Fibroblast of upper back skin (primary cell): ENCODE data around the gene NTN3.
"Not testable (repeated sequence)": the region's sequence is repeated elsewhere in the genome, so short reads cannot be mapped to it uniquely, and the experiment has no call there.

Source experiments
- DNase-seq: peaks from one replicate; pipeline ENCODE4 v3.0.0-alpha.2; 2013

Gene NTN3

DNA sequence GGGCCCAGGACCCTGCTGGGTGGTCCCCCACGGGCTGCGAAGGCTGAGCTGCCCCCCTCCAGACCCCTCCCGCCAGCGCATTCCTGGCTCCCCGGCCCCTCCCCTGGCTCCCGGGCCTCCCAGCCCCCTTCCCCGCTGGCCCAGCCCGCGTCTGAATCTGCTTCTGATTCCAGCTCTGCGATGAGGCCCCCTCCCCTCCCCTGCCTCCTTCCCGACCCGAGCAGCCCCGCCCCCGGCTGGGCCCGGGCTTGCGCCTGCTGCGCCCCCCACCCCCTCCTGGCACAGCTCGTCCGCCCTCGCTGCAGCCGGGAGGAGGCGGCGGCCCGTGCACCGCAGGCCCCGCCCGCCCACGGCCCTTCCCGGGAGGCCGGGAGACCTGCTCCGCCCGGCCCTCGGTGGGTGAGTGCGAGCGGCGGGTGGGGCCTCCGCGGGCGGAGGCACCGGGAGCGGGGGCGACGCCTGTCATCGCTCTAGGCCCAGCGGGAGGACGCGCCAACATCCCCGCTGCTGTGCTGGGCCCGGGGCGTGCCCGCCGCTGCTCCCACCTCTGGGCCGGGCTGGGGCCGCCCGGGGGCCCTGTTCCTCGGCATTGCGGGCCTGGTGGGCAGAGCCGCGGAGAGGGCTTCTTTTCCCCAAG, at the start of gene NTN3:
Gene NTN3, plus strand, starts transcription at position 282 of the 637 bp plus-strand sequence. CDS start 405 bp downstream, outside the sequence.
- DNase-seq = peak; percentile 33

DNA sequence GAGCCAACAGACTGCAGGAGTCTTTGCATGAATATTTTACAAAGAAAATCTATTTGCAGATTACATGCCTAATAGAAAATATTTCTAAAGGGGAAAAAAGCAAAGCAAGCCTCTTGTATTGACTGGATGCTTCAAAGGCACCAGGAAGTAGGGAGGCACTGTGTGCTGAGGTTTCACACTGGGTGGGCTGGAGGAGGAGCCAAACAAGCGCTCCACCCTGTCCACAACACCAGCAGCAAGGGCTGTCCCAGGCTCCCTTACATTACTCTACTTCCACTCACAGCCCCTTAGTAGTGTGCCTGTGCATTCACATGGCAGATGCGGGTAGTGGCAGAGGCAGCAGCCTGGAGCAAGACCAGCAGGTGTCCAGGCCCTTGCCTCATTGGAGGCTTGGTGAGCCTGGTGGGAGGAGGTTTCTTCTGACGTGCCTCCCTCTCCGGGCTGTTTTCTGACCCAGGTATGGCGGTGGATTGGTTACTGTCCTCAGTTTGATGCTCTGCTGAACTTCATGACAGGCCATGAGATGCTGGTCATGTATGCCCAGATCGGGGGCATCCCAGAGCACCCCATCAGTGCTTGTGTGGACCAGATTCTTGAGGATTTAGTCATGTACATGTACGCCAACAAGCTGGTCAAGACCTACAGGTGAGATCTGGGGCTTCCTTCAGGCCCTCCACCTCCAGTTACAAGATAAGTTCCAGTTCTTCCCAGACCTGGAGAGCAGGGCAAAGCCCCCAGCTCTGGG, 48.8 kb upstream of the NTN3 start:
- DNase-seq = no peak

DNA sequence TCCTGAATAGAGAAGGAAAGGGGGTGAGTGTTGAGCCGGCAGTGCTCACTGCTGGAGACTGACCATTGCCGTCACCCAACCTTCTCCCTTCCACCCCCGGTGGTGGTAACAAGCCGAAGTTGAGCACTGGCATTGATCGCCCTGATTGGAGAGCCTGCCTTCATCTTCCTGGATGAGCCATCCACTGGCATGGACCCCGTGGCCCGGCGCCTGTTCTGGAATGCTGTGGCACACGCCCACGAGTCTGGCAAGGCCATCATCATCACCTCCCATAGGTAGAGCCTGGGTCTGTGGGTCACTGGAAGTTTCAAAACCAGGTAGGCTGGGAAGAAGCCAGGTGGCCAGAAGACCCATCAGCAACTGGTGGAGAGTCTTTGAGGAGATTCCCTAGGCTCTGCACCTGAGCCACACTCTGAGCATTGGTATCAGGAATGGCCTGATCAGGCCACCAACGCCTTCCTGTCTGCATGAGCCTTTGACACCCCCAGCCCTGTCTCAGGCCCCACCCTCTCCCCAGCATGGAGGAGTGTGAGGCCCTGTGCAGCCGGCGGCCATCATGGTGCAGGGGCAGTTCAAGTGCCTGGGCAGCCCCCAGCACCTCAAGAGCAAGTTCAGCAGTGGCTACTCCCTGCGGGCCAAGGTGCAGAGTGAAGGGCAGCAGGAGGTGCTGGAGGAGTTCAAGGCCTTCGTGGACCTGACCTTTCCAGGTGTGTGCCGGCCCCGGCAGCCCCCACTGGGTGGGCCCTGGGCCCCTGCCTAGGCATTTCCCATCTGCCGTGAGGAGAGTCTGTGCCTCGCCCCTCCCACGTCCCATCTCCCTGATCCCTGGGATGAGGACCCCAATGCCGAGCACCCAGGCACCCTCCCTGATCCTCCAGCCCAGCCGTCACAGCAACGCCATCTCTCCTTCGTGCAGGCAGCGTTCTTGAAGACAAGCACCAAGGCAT, 46.8 kb upstream of the NTN3 start:
- DNase-seq = no peak

DNA sequence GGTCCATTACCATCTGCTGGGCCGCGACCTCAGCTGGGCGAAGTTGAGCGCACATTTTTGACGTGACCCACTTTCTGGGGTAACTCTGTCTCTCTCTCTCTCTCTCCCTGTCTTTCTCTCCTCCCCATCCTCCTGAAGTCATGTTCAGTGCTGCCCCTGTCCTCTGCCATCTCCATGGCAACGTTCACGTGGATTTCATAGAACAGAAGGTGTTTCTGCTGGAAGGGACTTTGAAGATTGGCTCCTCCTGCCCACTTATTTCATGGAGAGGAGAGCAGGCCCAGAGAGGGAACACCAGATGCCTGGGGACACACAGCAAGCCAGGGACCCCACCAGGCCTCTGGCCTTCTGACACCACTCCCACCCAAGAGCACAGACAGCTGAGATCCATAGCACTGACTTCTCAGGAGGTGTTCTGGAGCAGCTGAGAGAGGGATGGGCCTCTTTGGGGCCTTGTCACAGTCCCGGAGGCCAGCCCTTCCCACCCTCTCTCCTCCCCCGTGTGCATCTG, 46.0 kb upstream of the NTN3 start:
- no peak for DNase-seq

DNA sequence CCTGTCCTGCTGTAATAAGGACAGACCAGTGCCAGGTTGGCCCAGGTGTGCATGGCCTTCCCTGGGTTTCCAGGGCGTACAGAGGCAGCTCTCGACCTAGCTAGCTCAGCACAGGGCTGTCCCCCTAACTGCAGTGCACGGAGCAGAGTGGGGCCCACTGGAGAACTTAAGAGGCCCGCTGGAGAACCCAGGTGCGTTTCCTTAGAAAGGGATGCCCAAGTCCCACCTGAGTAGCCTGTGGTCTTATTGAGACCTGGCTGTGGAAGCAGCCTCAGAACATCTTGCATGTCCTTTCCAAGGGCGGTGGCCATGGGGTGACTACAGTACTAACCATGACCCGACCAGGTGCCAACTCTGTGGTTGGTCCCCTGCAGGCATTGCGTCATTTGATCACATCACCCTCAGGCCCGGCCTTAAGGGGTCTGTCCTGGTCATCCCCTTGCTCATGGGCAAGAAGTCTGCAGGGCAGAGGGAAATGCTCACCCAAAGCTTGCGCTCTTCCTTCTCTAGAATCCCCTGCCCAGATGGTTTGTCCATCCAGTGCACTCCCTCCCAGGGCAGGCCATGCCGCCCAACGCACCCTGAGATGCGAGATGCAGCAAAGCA, 45.2 kb upstream of the NTN3 start:
- no peak for DNase-seq

DNA sequence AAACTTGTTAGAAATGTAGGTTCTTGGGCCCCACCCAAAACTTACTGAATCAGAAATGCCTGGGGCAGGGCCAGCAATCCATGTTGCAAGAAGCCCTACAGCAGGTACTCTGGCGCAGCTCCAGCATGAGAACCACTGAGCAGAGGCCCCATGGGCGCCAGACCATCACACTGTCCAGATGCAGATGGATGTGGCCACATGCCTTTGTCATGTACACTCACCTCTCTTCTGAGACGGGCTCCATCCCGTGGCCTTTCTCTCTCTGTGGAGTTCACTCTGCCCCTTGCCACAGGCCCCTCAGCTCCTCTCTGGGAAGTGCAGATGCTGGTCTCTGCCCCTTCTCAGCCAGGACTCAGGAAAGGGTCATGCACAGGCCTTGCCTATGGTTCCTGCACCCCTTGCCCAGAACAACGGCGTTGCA, 44.1 kb upstream of the NTN3 start:
- DNase-seq = no peak

DNA sequence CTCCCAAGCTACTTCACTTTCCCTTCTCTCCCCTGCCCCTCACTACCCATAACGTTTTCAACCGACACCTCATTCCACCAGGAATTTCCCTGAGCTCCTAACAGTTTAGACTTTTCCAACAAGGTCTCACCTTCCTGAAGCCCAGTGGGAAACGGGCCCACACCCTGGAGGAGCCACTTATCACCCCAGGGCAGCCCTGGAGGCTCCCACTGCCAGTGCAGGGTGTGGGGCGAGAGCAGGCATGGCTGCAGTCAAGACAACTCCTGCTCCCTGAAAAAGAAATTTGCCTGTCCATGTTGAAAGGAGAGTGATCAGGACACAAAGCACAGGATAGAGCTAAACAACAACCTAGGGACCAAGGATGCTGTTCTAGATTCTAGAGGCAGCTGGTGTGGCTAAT, 43.6 kb upstream of the NTN3 start:
- no peak for DNase-seq

DNA sequence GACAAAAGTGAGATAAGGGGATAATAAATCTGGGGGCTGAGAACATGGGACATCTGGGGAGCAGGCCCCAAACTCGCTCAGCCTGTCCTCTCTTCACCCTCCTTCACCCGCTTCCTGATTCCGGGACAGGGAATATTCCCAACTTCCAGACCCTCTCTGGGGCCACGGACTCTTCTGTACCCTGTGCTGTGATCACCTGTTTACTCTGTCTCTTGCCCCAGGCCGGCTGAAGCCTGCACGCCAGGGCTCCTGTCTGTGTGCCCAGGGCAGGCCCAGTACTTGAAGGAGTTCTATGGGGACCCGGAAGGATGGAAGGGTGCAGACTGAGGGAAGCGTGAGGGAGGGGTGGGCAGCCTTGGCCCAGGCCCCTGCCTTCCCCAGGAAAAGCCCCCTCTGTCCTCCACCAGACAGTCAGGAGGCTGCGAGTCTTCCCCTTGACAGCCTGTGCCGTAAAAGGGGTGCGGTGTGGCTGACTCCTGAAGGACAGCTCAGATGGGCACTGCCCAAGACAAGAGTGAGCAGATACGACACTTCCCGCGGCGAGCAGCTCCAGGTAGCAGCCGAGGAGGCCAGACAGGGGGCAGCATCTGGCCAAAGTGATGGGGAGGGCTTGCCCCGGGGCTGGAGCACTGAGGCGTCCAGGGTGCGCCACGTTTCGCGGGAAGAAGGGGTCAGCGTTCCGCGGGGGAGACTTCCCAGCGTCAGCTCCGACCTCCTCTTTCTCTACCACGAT, 42.9 kb upstream of the NTN3 start:
- DNase-seq = peak; percentile 31

DNA sequence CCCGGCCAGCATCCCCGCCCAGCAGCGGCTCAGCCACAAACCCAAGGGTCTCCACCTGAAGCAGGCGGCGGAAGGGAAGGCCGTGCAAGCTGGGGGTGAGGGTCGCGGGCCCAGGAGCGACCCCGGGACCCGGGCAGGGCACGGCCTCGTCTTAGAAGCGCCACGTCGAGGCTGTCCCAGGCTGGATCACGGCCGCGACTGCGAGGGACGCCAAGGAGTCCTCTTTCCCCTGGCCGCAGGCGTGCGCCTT, 42.4 kb upstream of the NTN3 start:
- DNase-seq = no peak

DNA sequence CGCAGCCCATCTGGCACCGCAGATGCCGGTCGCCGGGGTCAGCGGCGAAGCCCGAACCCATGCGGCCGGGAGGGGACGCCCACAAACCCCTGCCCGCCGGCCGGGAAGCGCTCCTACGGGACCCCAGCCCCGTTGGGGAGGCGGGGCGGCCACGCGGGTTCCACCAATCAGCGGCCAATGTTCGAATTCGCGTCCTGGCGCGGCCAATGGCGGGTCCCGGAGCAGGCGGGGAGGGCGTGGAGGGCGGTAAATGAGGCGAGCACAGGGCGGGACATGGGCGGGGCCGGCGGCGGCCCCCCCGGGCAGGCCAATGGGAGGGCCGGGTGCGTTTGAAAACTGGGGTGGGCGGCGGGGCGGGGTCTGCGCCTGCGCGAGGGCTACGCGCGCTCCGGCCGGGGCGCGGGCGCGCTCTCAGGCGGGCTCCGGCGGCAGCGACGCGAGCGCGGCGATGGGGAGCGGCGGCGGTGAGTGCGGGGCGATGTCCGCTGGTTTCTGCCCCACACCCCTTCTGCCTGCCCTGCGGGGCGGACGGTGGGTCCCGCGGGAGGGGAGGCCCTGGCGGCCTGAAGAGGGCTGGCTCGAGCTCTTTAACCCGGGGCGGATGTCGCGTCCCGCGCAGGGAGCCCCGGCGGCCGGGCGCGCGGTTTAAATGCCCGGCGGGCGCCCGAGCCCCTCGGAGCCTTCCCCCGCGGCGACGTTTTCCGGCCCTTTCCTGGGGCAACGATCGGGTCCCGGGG, 41.9 kb upstream of the NTN3 start, which contains the start of gene CCNF:
Gene CCNF, plus strand, starts transcription at position 414 of the 737 bp plus-strand sequence. Its CDS starts 35 bp downstream, at position 449.
- peak; percentile 94 for DNase-seq

DNA sequence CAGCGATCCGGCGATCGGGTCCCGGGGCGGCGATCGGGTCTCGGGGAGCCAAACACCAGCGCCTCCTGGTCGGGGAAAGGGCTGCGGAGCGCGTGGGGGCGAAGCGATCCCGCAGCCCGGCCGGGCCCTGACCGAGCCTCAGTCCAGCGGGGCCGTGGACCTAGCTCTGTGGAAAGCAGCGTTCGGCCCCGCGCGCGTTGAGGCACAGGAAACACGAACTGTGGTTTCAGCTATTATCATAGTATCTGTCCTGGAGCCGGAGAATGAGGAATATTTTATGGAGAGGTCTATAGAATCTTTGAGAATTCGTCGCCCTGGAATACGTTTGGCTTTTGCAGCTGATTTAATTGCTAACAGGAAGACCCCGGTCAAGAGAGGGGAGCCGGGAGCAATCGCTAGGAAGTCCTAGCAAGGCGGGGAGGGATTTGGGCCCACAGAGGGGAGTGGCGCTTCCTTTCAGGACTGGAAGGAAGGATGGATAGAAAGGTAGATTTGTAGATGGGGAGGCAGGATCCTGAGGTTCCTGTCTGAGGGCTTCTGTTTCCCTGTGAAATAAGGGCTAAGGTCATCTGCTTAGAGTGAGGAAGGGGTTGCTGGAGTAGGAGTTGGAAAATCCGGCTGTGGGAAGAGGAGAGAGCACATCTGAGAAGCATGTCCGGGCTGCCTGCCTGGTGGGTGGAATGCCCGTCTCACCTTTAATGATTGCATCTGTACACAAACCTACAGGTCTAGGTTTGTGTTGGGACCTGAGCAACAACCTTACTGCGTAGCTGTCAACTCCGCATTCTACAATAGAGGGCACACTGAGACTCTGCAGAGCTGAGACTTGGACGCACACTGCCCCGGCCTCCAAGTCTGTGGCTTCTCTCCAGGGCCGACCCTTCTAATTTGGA, 41.1 kb upstream of the NTN3 start:
- DNase-seq = peak; percentile 13

DNA sequence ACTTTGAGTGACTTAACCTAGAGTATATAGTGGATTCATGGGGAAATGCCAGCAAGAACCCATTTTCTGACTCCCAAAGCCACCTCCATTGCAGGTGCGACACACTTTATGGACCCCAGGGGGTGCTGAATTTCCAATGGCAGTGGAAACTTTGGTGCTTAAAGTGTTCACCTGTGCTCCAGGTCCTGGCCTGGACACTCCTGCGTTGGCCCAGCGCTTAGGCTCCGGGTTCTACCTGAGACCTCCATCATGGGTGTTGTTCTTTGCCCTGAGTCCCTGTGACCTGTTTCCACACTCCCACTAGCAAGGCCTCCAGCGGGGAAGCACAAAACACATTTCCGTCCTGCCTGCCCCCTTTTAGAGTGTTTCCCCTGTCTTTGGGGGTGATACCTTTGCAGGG, 38.8 kb upstream of the NTN3 start:
- DNase-seq = no peak

DNA sequence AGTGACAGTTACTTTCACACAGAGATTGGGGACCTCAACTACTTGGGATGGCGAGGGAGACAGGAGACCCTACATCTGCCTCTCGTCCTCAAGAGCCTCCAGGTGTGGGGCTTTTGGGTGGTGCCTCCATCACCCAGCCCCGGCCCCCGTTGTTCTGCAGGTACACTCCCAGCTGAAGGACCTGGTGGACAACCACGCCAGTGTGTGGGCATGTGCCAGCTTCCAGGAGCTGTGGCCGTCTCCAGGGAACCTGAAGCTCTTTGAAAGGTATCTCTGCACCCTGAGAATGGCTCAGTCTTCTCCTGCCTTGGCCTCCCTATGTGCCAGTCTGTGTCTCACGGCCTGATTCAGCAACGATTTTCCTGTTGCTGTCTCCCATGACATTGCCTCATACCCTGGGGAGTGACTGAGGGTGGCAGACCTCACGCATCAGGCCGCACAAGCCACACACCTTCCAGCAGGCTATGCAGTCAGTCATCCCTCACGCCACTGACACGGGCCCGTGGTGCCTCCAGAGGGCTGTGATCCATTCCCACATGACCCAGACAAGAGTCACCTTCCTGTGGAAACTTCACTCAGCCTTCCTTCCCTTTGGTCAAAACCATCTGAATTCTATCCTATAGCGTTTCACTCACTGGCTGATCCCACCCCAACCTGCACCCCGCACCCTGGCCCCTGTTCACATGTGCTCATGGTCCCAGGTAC, 38.1 kb upstream of the NTN3 start:
- no peak for DNase-seq

DNA sequence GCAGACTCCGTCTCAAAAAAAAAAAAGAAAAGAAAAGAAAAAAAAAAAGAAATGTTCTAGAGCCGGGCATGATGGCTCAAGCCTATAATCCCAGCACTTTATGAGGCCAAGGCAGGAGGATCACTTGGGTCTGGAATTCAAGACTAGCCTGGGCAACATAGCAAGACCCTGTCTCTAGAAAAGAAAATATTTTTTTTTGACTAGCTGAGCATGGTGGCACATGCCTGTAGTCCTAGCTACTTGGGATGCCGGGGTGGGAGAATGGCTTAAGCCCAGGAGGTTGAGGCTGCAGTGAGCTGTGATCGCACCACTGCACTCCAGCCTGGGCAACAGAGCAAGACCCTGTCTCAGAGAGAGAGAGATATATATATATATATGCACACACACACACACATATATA, 35.9 kb upstream of the NTN3 start:
- DNase-seq = not testable (repeated sequence)

DNA sequence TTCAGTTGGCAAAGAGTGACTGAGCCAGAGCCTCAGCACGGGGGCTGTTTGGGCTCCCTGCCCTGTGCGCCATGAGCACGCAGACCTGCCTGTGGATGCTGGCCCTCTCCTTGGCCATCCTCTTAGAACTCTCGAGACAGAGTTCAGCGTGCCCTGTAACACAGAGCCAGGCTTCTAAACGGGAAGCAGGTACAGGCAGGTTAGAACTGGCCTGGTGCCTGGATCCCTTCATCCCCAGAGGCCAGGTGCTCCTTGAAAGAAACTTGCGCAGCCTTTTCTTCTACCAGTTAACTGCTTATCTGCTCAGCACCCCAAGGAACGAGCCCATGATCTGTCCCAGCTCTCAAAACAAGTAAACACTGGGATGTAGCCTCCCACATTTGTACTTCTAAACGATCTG, 35.0 kb upstream of the NTN3 start:
- no peak for DNase-seq

DNA sequence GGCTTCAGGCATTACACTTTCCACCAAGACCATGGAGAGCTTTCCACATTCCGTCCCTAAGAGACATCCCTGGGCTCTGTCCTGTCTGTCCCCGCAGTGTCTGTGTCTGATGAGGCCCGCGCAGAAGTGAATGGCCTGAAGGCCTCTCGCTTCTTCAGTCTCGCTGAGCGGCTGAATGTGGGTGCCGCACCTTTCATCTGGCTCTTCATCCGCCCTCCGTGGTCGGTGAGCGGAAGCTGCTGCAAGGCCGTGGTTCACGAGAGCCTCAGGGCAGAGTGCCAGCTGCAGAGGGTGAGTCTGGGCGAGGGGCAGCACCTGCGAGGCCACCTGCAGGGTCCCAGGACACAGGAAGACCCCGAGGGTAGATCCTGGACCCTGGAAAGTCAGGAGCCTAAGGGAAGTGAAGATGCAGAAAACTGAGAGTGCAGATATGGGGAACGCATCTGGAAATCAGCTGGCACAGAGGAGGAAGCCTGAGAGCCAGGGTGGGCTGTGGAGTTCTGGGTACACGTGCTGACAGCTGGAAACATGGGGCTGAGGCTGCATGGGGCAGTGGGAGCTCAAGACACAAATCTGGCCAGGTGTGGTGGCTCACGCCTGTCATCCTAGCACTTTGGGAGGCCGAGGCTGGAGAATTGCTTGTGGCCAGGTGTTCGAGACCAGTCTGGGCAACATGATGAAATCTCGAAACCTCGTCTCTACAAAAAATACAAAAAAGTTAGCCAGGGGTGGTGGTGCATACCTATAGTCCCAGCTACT, 33.9 kb upstream of the NTN3 start:
- DNase-seq = no peak

DNA sequence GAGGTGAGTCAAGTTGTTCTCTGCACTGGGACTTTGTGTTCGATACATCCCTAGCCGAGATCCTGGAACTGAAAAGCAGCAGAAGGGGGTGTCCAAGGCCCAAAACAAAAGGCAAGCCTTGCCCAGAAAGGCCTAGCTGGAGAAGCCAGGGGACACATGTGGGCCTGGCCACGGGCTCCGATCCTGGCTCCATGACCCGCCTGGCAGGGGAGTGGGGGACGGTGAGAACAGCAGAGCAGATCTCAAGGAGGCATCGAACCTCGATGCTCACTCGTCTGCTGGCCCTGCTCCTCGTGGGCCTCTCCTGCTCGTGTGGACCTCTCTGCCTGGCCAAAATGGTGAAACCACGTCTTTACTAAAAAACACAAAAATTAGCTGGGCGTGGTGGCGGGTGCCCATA, 33.0 kb upstream of the NTN3 start:
- no peak for DNase-seq

DNA sequence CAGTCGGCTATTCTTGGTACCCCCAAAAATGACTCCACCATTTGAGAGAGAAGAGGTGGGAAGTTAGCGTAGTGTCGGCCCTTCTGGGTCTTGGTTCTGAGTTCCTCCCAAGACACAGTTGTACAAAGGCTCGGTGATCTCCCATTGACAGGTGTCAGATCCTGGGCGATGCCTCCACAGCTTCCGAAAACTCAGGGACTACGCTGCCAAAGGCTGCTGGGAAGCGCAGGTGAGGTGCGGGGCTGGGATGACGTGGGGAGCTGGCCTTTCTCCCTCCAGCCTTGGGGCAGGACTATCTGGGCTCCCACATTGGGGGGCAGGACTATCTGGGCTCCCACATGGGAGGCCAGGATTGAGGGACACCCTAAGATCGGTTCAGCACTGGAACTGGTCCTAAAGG, 31.5 kb upstream of the NTN3 start:
- no peak for DNase-seq
